AG04450 (cell line): ENCODE data around the gene DYRK1A. TPM values are rescaled to one million over a fixed set of nuclear protein-coding genes. Genes with fewer than 3 reads are reported as not detected.

Experiments used
- CTCF ChIA-PET: fragments of 300-600, 350-600 bp; formaldehyde crosslinking; extraction: SDS; loops from one replicate; lab custom pipeline; 2022; ENCODE audit warnings: antibody characterized with exemption, inconsistent platforms; lab: Charles Lee
- POLR2A ChIA-PET: fragments of 350-600 bp; formaldehyde crosslinking; extraction: SDS; loops from one replicate; lab custom pipeline; 2021; ENCODE audit warnings: antibody characterized with exemption, inconsistent platforms; lab: Yijun Ruan, JAX
- DNase-seq: peaks from one replicate; pipeline ENCODE4 v3.0.0-alpha.2; 2011; ENCODE audit warnings: low read depth, low spot score
- H3K27ac ChIP-seq: one replicate; pipeline ENCODE4 v1.5.1; 2012; ENCODE audit warnings: low read depth, low read length, control low read depth
- H3K27me3 ChIP-seq: one replicate; pipeline ENCODE4 v1.6.0; 2012; ENCODE audit warnings: low read length; ENCODE audit not compliant: control insufficient read depth, insufficient read depth
- H3K4me3 ChIP-seq: 2 replicates; pipeline ENCODE4 v1.5.1; 2011; ENCODE audit warnings: mild to moderate bottlenecking, low read depth, low read length, control low read depth
- H3K9me3 ChIP-seq: 2 replicates; pipeline ENCODE4 v1.5.1; 2012; ENCODE audit warnings: low read length; ENCODE audit not compliant: control insufficient read depth, insufficient read depth
- polyA plus RNA-seq: library from polyadenylated mRNA; depleted of rRNA; stranded (reverse); fragments of >200 nt; gene quantifications from 2 replicates; pipeline ENCODE4 v1.2.3, GENCODE V29; 2011
- TF ChIP-seq, protein P1 (sequence below): IDR thresholded peaks from 2 replicates; pipeline ENCODE4 v1.5.1; 2011; ENCODE audit warnings: low read depth, low read length, control low read depth, inconsistent platforms

The DYRK1A gene
- polyA plus RNA-seq, 1 experiment: 33.1 TPM

DNA sequence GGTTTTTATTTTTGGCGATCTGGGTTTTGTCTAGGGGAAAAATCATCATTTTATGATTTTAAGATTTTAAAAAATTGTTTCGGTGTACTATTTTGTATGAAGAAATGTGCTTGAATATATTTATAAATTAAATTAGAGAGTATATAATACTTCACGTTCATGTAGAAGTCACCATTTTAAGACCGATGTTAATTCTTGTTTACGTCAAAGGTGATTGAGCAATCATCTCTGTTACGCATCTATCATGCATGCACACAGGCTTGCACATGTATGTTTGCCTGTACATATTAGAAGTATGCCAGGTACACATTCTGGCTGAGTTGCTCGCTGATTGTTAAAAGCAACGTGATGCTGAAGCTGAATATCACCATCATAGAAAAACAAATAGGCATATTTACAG lies 54.7 kb downstream of the DYRK1A start:
- POLR2A ChIA-PET: no interaction called here

DNA sequence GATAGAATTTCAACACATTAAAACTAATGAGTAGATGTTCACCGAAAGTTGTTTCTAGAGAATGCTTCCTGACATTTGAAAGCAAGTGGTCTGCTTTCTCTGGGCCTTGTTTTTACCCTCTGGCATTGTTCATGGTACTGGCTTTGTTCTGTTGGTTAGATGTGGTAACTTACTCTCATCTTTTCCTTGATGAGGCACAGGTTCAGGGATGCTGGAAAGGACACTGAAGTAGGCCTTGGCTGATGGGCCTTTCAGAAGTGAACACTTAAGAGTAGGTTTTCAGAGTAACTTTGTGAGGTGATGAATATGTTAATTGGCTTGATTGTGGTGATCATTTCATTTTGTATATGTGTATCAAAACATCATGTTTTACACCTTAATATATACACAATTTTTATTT lies 55.8 kb downstream of the DYRK1A start:
- CTCF ChIA-PET: interaction anchor here (0.6 kb wide), 1 partner anchor 460 kb away, joined by 6 read pairs; no protein-coding TSS in a partner anchor
- TF ChIP-seq, protein P1, sequence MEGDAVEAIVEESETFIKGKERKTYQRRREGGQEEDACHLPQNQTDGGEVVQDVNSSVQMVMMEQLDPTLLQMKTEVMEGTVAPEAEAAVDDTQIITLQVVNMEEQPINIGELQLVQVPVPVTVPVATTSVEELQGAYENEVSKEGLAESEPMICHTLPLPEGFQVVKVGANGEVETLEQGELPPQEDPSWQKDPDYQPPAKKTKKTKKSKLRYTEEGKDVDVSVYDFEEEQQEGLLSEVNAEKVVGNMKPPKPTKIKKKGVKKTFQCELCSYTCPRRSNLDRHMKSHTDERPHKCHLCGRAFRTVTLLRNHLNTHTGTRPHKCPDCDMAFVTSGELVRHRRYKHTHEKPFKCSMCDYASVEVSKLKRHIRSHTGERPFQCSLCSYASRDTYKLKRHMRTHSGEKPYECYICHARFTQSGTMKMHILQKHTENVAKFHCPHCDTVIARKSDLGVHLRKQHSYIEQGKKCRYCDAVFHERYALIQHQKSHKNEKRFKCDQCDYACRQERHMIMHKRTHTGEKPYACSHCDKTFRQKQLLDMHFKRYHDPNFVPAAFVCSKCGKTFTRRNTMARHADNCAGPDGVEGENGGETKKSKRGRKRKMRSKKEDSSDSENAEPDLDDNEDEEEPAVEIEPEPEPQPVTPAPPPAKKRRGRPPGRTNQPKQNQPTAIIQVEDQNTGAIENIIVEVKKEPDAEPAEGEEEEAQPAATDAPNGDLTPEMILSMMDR: no peak
- Histone ChIP-seq H3K27me3 (no peaks in the 10 kb centered on the region), H3K4me3 (no peak overlapping the region), H3K27ac (no peak overlapping the region), H3K9me3 (no peaks in the 10 kb centered on the region)
- POLR2A ChIA-PET: no interaction called here
- no peak for DNase-seq

More for the DNA sequence above, 54.7 kb downstream of the DYRK1A start:
- DNase-seq: no peak
- Histone ChIP-seq H3K27me3 (no peaks in the 10 kb centered on the region), H3K9me3 (no peaks in the 10 kb centered on the region), H3K27ac (no peak overlapping the region), H3K4me3 (no peak overlapping the region)
- CTCF ChIA-PET: no interaction called here
- TF ChIP-seq, protein P1: no peak

GRCh38 chr21:37423103-37423502 lies 56.5 kb downstream of the DYRK1A start:
- no peaks in the 10 kb centered on the region for H3K27me3 ChIP-seq
- POLR2A ChIA-PET: no interaction called here
- CTCF ChIA-PET: interaction anchor here (0.6 kb wide), 1 partner anchor 460 kb away, joined by 6 read pairs; no protein-coding TSS in a partner anchor
- no peak overlapping the region for H3K4me3 ChIP-seq
- H3K27ac ChIP-seq: no peak overlapping the region
- H3K9me3 ChIP-seq: no peaks in the 10 kb centered on the region
- TF ChIP-seq, protein P1: no peak
- no peak for DNase-seq

DNA sequence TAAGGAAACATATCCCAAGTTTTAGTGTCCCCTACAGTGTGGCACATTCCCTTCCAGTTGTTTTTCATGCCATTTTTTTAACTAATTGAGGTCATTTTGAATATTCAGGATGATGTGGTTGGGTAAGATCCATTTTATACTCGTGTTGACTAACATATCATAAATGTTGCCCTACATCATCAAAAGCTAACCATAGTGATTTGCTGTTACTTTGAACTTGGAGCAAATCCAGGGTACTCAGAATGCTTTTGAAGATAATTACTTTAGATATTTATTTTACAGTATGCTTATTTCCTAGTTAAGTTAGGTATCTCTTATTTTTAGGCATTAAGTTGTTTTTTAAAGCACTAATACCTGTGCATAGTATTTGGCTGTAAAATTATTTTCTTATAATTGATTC lies 57.8 kb downstream of the DYRK1A start:
- H3K27me3 ChIP-seq: no peaks in the 10 kb centered on the region
- no peak overlapping the region for H3K4me3 ChIP-seq
- no peak overlapping the region for H3K27ac ChIP-seq
- no peak for DNase-seq
- TF ChIP-seq, protein P1: no peak
- ChIA-PET CTCF (no interaction called here), POLR2A (no interaction called here)
- H3K9me3 ChIP-seq: no peaks in the 10 kb centered on the region

DNA sequence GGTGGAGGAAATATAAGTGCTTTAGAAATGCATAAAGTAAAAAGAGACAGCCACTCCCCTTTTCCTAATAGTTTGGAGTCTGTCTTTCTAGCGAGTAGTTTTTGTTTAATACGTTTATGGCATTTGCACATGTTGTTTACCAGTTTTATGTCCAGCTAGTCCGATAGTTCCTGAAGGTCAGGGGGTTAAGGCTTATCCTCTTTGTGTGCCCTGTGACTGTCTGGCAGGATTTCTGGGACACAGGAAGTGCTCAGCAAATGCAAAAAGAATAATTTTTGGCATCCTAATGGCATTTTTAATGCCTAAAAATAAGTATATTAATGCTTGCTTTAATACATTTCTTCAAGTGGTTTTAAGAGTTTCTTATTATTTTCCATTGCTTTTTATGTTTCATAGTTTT lies 58.4 kb downstream of the DYRK1A start:
- H3K27me3 ChIP-seq: no peaks in the 10 kb centered on the region
- ChIA-PET CTCF (no interaction called here), POLR2A (no interaction called here)
- no peaks in the 10 kb centered on the region for H3K9me3 ChIP-seq
- no peak for DNase-seq
- no peak overlapping the region for H3K27ac ChIP-seq
- TF ChIP-seq, protein P1: no peak
- H3K4me3 ChIP-seq: no peak overlapping the region
